T-helper 1 cell treated with Interleukin-12 subunit alpha and Interleukin-12 subunit beta and Interleukin-4 antibody, amounts not matched to agents 30 ng/mL and 1 ng/mL, for 36 hours (primary cell): Measurements from ENCODE around the gene ATP8A2. TPM values are rescaled to one million over a fixed set of nuclear protein-coding genes. Genes with fewer than 3 reads are reported as not detected.
"Not testable (repeated sequence)": the region's sequence is repeated elsewhere in the genome, so short reads cannot be mapped to it uniquely, and the experiment has no call there.

Experiments
- intact Hi-C: fragments of 100-400 bp; cut with micrococcal nuclease; formaldehyde crosslinking; loops from one replicate; pipeline ENCODE4 v1.15.1; 2024
- total RNA-seq: library from RNA; stranded (reverse); gene quantifications from 2 replicates; pipeline ENCODE4 v1.2.3, GENCODE V29; 2022

Gene ATP8A2
- total RNA-seq, 1 donor from 2014 or later: 1.9 TPM

GRCh38 chr13:25795277-25795676 is 423.5 kb downstream of the ATP8A2 start:
- intact Hi-C loops: no loop called here

- intact Hi-C loops: no loop called here
Measured at GRCh38 chr13:25796474-25796873, 424.7 kb downstream of the ATP8A2 start.

GRCh38 chr13:25798998-25799397 is 427.2 kb downstream of the ATP8A2 start:
- intact Hi-C loops: no loop called here

- intact Hi-C loops: no loop called here
Measured at GRCh38 chr13:25800523-25800922, 428.7 kb downstream of the ATP8A2 start.

GRCh38 chr13:25802579-25802978 is 430.8 kb downstream of the ATP8A2 start:
- intact Hi-C loops: no loop called here

GRCh38 chr13:25803641-25804040 is 431.9 kb downstream of the ATP8A2 start:
- intact Hi-C loops: no loop called here

- intact Hi-C loops: loop anchor here (1.0 to 2.0 kb wide), 7 partner anchors 41 to 246 kb away; partner anchors contain the start of gene SHISA2
Measured at GRCh38 chr13:25806264-25806974, 434.6 kb downstream of the ATP8A2 start.

- intact Hi-C loops: loop anchor here (2.0 kb wide), 2 partner anchors 67 to 245 kb away; partner anchors contain the start of gene SHISA2
Measured at GRCh38 chr13:25807562-25807961, 435.8 kb downstream of the ATP8A2 start.

- intact Hi-C loops: no loop called here
Measured at GRCh38 chr13:25811506-25811905, 439.7 kb downstream of the ATP8A2 start.

- intact Hi-C loops: no loop called here
Measured at GRCh38 chr13:25816239-25816638, 444.5 kb downstream of the ATP8A2 start.

GRCh38 chr13:25819856-25820530 is 448.2 kb downstream of the ATP8A2 start:
- intact Hi-C loops: no loop called here

- intact Hi-C loops: no loop called here
Measured at GRCh38 chr13:25821776-25822175, 450.0 kb downstream of the ATP8A2 start.

GRCh38 chr13:25827221-25827620 is 455.4 kb downstream of the ATP8A2 start:
- intact Hi-C loops: not testable (repeated sequence)

GRCh38 chr13:25827831-25828465 is 456.2 kb downstream of the ATP8A2 start:
- intact Hi-C loops: no loop called here

- intact Hi-C loops: no loop called here
Measured at GRCh38 chr13:25833761-25834160, 462.0 kb downstream of the ATP8A2 start.

GRCh38 chr13:25836574-25837336 is 465.0 kb downstream of the ATP8A2 start:
- intact Hi-C loops: no loop called here

GRCh38 chr13:25839371-25839770 is 467.6 kb downstream of the ATP8A2 start:
- intact Hi-C loops: no loop called here

GRCh38 chr13:25840261-25840660 is 468.5 kb downstream of the ATP8A2 start:
- intact Hi-C loops: no loop called here

- intact Hi-C loops: no loop called here
Measured at GRCh38 chr13:25840931-25841330, 469.2 kb downstream of the ATP8A2 start.

GRCh38 chr13:25843692-25844091 is 471.9 kb downstream of the ATP8A2 start:
- intact Hi-C loops: no loop called here
